ENCODE results near the gene LUZP1. TPM values are rescaled to one million over a fixed set of nuclear protein-coding genes. Genes with fewer than 3 reads are reported as not detected.
A peak's percentile ranks its signal among the peaks of the same experiment; 100 is the strongest.

LUZP1 gene
- total RNA-seq, 1 experiment from 2014 or later, result 43.4 TPM

DNA sequence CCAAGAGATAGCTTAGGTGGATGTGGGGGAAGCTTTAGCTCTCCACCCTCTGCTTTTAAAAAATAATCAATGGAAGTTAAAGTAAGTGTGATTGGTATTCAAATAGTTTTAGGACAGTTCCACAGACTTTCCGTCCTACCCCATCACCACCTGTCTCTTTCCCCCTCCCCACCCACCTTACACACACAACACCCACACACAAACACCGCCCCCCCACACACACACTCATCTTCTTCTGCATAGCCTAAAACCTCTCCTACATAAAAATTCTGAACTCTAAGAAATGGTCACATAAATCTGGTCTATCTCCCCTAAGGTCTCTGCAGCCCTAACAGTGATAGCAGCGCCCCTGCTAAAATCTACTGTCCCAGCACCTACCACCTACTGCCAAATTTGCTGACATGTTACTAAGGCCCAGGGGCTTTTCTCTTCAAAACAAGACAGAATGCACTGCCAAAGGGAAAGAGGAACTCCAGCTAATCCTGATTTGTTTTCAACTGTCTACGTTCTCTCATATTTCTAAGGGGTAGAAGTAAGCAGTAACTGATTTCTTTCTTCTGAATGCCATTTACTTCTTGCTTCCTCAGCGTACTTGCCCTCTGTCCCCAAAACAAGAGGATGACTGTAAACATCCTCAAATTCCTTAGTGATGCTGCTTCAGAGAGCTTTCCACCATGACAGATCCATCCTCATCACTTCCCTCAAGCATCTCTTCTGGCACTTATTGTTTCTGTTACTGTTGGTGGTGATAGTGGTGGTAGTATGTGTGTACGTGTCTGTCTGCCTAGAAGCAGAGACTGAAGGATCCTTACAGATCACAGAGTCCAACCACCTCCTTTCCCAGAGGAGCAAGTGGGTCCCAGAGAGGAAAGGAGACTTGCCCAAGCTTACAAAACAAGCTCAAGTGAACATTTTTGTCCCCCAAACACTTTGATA is 56.8 kb downstream of the LUZP1 start:
- Mint-ChIP-seq H3K4me1 (peaks cover 24% of the 10 kb centered on the region), H3K27me3 (ENCODE audit: low read depth) (no peaks in the 10 kb centered on the region), H3K9me3 (no peaks in the 10 kb centered on the region), H3K27ac (peak overlapping the region; percentile 87; the same call in 1 of the 2 replicates), H3K36me3 (peaks cover 15% of the 10 kb centered on the region), H3K4me3 (no peak overlapping the region)
- ChIA-PET POLR2A (no interaction called here), CTCF (interaction anchor here (1.0 to 2.7 kb wide), 4 partner anchors 13 to 72 kb away, joined by 3 to 10 read pairs (median 6); no protein-coding TSS in a partner anchor)
- DNase-seq (ENCODE audit: low spot score) (no peak), ATAC-seq (no peak)
- TF ChIP-seq, protein P1, sequence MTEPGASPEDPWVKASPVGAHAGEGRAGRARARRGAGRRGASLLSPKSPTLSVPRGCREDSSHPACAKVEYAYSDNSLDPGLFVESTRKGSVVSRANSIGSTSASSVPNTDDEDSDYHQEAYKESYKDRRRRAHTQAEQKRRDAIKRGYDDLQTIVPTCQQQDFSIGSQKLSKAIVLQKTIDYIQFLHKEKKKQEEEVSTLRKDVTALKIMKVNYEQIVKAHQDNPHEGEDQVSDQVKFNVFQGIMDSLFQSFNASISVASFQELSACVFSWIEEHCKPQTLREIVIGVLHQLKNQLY (CRISPR knock-in tag; IDR thresholded peaks at IDR 0.05), result no peak
- TF ChIP-seq, protein P2, sequence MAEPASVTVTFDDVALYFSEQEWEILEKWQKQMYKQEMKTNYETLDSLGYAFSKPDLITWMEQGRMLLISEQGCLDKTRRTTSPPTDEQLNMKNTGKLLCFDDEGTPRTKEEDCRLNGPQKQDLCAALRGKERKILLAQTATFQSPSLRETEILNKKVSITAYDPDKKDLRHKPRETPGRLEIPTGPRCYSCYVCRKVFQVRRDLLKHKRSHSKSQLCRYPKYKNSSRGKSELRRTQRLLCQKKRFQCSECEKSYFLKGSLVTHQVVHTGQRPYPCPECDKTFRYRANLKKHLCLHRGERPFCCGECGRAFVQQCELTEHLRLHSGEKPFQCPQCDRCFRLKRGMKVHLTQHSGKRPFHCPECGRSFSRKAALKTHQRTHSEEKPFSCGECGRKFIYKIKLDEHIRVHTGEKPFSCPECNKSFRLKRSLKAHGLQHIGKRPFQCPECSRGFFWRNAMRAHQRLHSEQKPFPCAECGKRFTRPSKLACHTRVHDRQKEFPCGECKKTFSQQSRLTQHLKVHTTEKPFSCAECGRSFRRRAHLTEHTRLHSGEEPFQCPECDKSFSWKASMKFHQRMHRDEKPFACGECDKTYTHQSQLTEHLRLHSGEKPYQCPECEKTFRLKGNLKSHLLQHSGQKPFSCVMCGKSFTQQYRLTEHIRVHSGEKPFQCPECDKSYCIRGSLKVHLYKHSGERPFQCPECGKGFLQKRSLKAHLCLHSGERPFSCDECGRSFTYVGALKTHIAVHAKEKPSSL (CRISPR knock-in tag; conservative IDR thresholded peaks at IDR 0.05), result no peak
- TF ChIP-seq TP53 (CRISPR knock-in tag; IDR thresholded peaks at IDR 0.05), result no peak
- TF ChIP-seq NFYB (CRISPR knock-in tag; conservative IDR thresholded peaks at IDR 0.05; ENCODE audit: low read depth), result no peak

DNA sequence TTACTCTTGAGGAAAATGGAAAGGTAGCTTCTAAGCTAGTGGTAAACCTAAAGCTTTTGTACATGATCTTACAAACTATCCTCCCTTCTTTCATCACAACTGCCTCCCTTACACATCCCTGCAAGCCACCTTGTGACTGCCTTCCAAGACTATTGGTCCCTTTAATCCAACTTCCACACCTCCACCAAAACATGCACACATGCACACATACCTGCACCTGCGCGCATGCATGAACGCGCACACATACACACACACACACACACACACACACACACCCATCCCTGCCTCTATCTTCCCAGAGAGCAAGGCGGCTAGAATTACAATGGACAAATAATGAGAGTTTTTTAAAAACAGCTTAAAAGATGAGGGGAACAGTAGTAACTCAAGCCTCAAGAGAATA is 58.3 kb downstream of the LUZP1 start:
- H3K36me3 Mint-ChIP-seq, result peaks cover 21% of the 10 kb centered on the region
- TF ChIP-seq, protein P3, sequence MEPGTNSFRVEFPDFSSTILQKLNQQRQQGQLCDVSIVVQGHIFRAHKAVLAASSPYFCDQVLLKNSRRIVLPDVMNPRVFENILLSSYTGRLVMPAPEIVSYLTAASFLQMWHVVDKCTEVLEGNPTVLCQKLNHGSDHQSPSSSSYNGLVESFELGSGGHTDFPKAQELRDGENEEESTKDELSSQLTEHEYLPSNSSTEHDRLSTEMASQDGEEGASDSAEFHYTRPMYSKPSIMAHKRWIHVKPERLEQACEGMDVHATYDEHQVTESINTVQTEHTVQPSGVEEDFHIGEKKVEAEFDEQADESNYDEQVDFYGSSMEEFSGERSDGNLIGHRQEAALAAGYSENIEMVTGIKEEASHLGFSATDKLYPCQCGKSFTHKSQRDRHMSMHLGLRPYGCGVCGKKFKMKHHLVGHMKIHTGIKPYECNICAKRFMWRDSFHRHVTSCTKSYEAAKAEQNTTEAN (CRISPR knock-in tag; IDR thresholded peaks at IDR 0.05), result no peak
- no peak for TF ChIP-seq PRRX2 (CRISPR knock-in tag; IDR thresholded peaks at IDR 0.05)
- TF ChIP-seq, protein P4, sequence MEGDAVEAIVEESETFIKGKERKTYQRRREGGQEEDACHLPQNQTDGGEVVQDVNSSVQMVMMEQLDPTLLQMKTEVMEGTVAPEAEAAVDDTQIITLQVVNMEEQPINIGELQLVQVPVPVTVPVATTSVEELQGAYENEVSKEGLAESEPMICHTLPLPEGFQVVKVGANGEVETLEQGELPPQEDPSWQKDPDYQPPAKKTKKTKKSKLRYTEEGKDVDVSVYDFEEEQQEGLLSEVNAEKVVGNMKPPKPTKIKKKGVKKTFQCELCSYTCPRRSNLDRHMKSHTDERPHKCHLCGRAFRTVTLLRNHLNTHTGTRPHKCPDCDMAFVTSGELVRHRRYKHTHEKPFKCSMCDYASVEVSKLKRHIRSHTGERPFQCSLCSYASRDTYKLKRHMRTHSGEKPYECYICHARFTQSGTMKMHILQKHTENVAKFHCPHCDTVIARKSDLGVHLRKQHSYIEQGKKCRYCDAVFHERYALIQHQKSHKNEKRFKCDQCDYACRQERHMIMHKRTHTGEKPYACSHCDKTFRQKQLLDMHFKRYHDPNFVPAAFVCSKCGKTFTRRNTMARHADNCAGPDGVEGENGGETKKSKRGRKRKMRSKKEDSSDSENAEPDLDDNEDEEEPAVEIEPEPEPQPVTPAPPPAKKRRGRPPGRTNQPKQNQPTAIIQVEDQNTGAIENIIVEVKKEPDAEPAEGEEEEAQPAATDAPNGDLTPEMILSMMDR (IDR thresholded peaks at IDR 0.05), result no peak
- TF ChIP-seq EMX1 (CRISPR knock-in tag; IDR thresholded peaks at IDR 0.05), result no peak
- TF ChIP-seq KAT7 (CRISPR knock-in tag; IDR thresholded peaks at IDR 0.05; ENCODE audit: borderline replicate concordance), result no peak
- TF ChIP-seq ETV6 (CRISPR knock-in tag; IDR thresholded peaks at IDR 0.05), result no peak
- TF ChIP-seq RORB (CRISPR knock-in tag; IDR thresholded peaks at IDR 0.05), result no peak
- no peak for TF ChIP-seq ZNF121 (CRISPR knock-in tag; IDR thresholded peaks at IDR 0.05)
- DNase-seq (ENCODE audit: low spot score) (no peak), ATAC-seq (no peak)
- H3K9me3 Mint-ChIP-seq, result no peaks in the 10 kb centered on the region
- ChIA-PET POLR2A (interaction anchor here (0.6 to 1.3 kb wide), 2 partner anchors 8 to 58 kb away, joined by 4 read pairs; partner anchors contain the start of gene LUZP1), CTCF (interaction anchor here (1.8 to 2.7 kb wide), 2 partner anchors 12 to 73 kb away, joined by 8 to 10 read pairs; no protein-coding TSS in a partner anchor)
- H3K4me3 Mint-ChIP-seq, result no peak overlapping the region
- H3K4me1 Mint-ChIP-seq, result peaks cover 24% of the 10 kb centered on the region
- peak overlapping the region; percentile 50 for H3K27ac Mint-ChIP-seq
- no peaks in the 10 kb centered on the region for H3K27me3 Mint-ChIP-seq (ENCODE audit: low read depth)

DNA sequence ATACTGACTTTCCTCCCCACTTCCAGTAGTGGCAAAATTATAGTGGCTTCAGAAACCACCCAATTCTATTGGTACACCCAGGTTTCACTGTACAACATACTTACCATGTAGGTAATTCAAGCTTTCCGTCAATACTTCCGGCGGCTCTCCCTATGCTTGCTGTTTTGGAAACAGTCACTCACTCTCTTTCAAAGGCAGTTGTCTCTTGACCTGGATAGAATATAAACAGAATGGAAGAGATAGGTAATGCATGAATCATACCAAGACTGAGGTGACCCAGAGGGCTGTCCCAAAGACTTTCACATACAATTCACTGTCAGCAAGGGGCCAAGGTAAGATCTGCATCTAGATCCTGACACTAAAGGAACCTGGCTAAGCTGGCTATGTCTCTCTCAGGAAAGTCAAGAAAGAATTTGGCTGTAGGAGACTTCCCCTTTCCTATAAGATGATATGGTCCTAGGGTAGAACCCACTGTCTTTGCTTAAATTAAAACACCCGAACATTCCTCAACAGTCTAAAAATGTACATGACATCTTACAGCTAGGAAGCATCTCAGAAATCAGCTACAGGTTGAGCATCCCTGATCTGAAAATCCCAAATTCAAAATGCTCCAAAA is 59.6 kb downstream of the LUZP1 start:
- ChIA-PET CTCF (interaction anchor here (1.8 kb wide), 1 partner anchor 10 kb away, joined by 4 read pairs; no protein-coding TSS in a partner anchor), POLR2A (no interaction called here)
- peaks cover 27% of the 10 kb centered on the region for H3K36me3 Mint-ChIP-seq
- no peaks in the 10 kb centered on the region for H3K27me3 Mint-ChIP-seq (ENCODE audit: low read depth)
- ATAC-seq (no peak), DNase-seq (ENCODE audit: low spot score) (no peak)
- TF ChIP-seq, protein P5, sequence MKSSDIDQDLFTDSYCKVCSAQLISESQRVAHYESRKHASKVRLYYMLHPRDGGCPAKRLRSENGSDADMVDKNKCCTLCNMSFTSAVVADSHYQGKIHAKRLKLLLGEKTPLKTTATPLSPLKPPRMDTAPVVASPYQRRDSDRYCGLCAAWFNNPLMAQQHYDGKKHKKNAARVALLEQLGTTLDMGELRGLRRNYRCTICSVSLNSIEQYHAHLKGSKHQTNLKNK (CRISPR knock-in tag; IDR thresholded peaks at IDR 0.05), result no peak
- TF ChIP-seq TP53 (CRISPR knock-in tag; IDR thresholded peaks at IDR 0.05), result no peak
- no peaks in the 10 kb centered on the region for H3K9me3 Mint-ChIP-seq
- H3K4me1 Mint-ChIP-seq, result peaks cover 14% of the 10 kb centered on the region
- H3K27ac Mint-ChIP-seq, result 0 out of 2 replicates have a peak overlapping the region, but pooled peaks have one; percentile 13
- H3K4me3 Mint-ChIP-seq, result no peak overlapping the region
